Omental fat pad (tissue), 4 donors: ENCODE results near the gene COQ7. TPM values are rescaled to one million over a fixed set of nuclear protein-coding genes. Genes with fewer than 3 reads are reported as not detected.

ENCODE experiments used
- ATAC-seq: fragments of 150-250 bp; one replicate; pipeline ENCODE4 v1.9.1; 2016; ENCODE audit warnings: mild to moderate bottlenecking, moderate library complexity; ENCODE audit not compliant: low FRiP score
- DNase-seq: peaks from one replicate; pipeline ENCODE4 v3.0.0-alpha.2; 2019; ENCODE audit warnings: low spot score
- CTCF ChIP-seq, 3 donors: fragments of 450-650 bp; IDR thresholded peaks; one replicate each; pipeline ENCODE4 v1.5.1; 2016 to 2017; ENCODE audit warnings: antibody characterized with exemption in 3 of 3, mild to moderate bottlenecking in 3 of 3, moderate library complexity in 2 of 3
- total RNA-seq, 4 donors: library from RNA; depleted of rRNA; stranded (reverse); fragments of >200 nt; gene quantifications; one replicate each; pipeline ENCODE4 v1.1.0, GENCODE V29; 2016

The COQ7 gene
- total RNA-seq, 4 donors from 2014 or later = 11.0 to 17.4 (median 11.9) TPM

DNA sequence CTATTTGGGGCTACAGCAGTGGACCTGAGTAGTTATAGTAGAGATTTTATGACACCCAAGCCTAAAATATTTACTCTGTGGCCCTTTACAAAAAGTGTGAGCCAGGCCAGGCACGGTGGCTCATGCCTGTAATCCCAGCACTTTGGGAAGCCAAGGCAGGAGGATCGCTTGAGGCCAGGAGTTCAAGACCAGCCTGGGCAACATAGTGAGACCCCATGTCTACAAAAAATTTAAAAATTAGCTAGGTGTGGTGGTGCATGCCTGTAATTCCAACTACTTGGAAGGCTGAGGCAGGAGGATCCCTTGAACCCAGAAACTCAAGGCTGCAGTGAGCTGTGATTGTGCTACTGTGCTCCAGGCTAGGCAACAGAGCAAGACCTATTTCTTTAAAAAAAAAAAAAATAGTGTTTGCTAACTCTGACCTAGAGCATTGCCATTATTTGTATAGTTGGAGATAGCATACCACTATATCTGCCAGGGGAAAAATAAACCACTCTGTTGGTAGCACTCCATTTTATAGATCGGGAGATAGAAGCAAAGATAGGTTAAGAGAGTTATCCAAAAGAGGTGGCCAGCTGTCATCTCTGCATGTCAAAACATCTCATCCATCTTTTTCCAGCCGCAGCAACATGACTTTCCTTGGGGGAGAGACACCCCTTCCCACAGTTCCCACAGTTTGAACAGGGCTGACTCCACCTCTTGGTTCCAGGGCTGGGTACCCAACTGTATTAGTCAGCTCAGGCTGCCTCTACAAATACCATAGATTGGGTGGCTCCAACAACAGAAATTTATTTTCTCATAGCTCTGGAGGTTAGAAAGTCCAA lies 43.3 kb downstream of the COQ7 start:
- ATAC-seq (no peak), DNase-seq (no peak)
- no peak for TF ChIP-seq CTCF (IDR thresholded peaks at IDR 0.05)

- no peak for ATAC-seq
- no peak for TF ChIP-seq CTCF (IDR thresholded peaks at IDR 0.05)
- no peak for DNase-seq
Observed at GRCh38 chr16:19112099-19112407, 44.6 kb downstream of the COQ7 start.

- no peak for TF ChIP-seq CTCF (IDR thresholded peaks at IDR 0.05)
- peak; percentile 77 for ATAC-seq
- peak; percentile 33 for DNase-seq
Observed at GRCh38 chr16:19113577-19114358, 46.4 kb downstream of the COQ7 start, which contains the start of gene ITPRIPL2. Gene ITPRIPL2 (plus strand): TSS chr16:19113964. CDS start chr16:19114462, 498 bp downstream.

DNA sequence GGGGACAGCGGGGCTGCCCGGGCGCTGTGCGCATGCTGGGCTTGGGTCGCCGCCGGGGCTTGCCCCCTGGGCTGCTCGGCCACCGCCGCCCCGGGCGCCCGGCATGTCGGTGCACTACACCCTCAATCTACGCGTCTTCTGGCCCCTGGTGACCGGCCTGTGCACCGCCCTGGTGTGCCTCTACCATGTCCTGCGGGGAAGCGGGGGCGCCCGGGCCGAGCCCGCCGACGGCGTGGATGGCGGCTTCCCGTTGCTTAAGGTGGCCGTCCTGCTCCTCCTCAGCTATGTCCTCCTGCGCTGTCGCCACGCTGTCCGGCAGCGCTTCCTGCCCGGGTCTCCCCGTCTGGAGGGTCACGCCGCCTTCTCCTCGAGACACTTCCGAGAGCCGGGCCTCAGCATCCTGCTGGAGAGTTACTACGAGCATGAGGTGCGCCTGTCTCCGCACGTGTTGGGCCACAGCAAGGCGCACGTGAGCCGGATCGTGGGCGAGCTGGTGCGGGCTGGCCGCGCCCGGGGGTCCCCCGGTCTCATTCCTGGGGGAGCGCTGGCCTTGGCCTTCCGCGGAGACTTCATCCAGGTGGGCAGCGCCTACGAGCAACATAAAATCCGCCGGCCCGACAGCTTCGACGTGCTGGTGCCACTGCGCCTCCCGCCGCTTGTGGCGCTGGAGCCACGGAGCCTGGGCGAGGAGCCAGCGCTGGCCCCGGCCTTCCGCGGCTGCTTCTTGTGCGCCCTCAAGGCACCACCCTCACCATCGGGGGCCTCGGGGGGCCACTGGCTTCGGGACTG lies 47.1 kb downstream of the COQ7 start:
- no peak for TF ChIP-seq CTCF (IDR thresholded peaks at IDR 0.05)
- ATAC-seq (peak; percentile 23), DNase-seq (peak; percentile 46)

- ATAC-seq = no peak
- TF ChIP-seq CTCF (IDR thresholded peaks at IDR 0.05) = no peak
- DNase-seq = no peak
Observed at GRCh38 chr16:19115148-19116021, 48.0 kb downstream of the COQ7 start.
